ENCODE results near the gene ZCWPW1. TPM values are rescaled to one million over a fixed set of nuclear protein-coding genes. Genes with fewer than 3 reads are reported as not detected.
"Not testable (repeated sequence)": the region's sequence is repeated elsewhere in the genome, so short reads cannot be mapped to it uniquely, and the experiment has no call there.

ZCWPW1 gene
- polyA plus RNA-seq, 1 of the 3 experiments (the other 2 are of a cell fraction) = 4.1 TPM

GRCh38 chr7:100366411-100367250 lies 61.9 kb downstream of the ZCWPW1 start:
- Histone ChIP-seq H3K4me1 (ENCODE audit: control insufficient read depth in 1 of 2, insufficient read depth in 2 of 2, low read depth in 1 of 2, low read length in 1 of 2) (peaks cover 0 to 4% of the 10 kb centered on the region in 2 experiments; a peak in 1 of 4 replicates), H3K79me2 (ENCODE audit: insufficient read depth) (no peaks in the 10 kb centered on the region), H3F3A (replicated peaks; ENCODE audit: insufficient read depth) (peaks cover 24% of the 10 kb centered on the region), H3K9me2 (no peaks in the 10 kb centered on the region), H3K27ac (ENCODE audit: low read depth in 2 of 2, low read length in 1 of 2) (no peak overlapping the region), H4K20me1 (ENCODE audit: insufficient read depth) (no peaks in the 10 kb centered on the region), H3K4me2 (no peak overlapping the region), H3K9me3 (no peaks in the 10 kb centered on the region), H3K4me3 (ENCODE audit: low read depth in 2 of 2, low read length in 1 of 2) (no peak overlapping the region), H3K27me3 (ENCODE audit: insufficient read depth) (no peaks in the 10 kb centered on the region), H3K36me3 (replicated peaks in 1 of 2; ENCODE audit: control insufficient read depth in 1 of 2, insufficient read depth in 2 of 2, low read length in 1 of 2) (peaks cover 12 to 31% of the 10 kb centered on the region in 2 experiments), H3K9ac (no peak overlapping the region), H2AFZ (ENCODE audit: low read depth) (no peak overlapping the region)
- DNase-seq = no peak
- ChIA-PET POLR2A (interaction anchor here (0.5 kb wide), 1 partner anchor 13 kb away, joined by 3 read pairs; no protein-coding TSS in a partner anchor), CTCF (no interaction called here)
- WGBS (ENCODE audit: low lambda C conversion rate) = 96% methylated on average over 16 of the region's 16 CpGs
- TF ChIP-seq POLR2AphosphoS5 (IDR thresholded peaks at IDR 0.05; ENCODE audit: low read depth, low read length) = peak; percentile 10
- 0 out of 2 replicates have a peak, but pooled peaks have one; percentile 12 for TF ChIP-seq PBX3 (IDR thresholded peaks at IDR 0.05)
- no peak for TF ChIP-seq EZH2phosphoT487 (IDR thresholded peaks at IDR 0.05; ENCODE audit: borderline replicate concordance, low read depth)

- H3K27me3 ChIP-seq (ENCODE audit: insufficient read depth); H3K4me1 ChIP-seq (ENCODE audit: control insufficient read depth in 1 of 2, insufficient read depth in 2 of 2, low read depth in 1 of 2, low read length in 1 of 2); H3K4me2 ChIP-seq; H4K20me1 ChIP-seq (ENCODE audit: insufficient read depth); POLR2A ChIA-PET; H3K9me2 ChIP-seq; DNase-seq; H3K27ac ChIP-seq (ENCODE audit: low read depth in 2 of 2, low read length in 1 of 2); H3K4me3 ChIP-seq (ENCODE audit: low read depth in 2 of 2, low read length in 1 of 2); H3K9ac ChIP-seq; H2AFZ ChIP-seq (ENCODE audit: low read depth); H3K79me2 ChIP-seq (ENCODE audit: insufficient read depth); H3K9me3 ChIP-seq: not testable (repeated sequence)
- WGBS (ENCODE audit: low lambda C conversion rate) = 98% methylated on average over 7 of the region's 7 CpGs
- Histone ChIP-seq H3K36me3 (replicated peaks in 1 of 2; ENCODE audit: control insufficient read depth in 1 of 2, insufficient read depth in 2 of 2, low read length in 1 of 2) (peaks cover 16 to 38% of the 10 kb centered on the region in 2 experiments), H3F3A (replicated peaks; ENCODE audit: insufficient read depth) (peaks cover 26% of the 10 kb centered on the region)
- CTCF ChIA-PET = interaction anchor here (2.0 to 2.1 kb wide), 2 partner anchors 9 to 21 kb away, joined by 4 to 7 read pairs; no protein-coding TSS in a partner anchor
These were observed 62.5 kb downstream of the ZCWPW1 start for GRCh38 chr7:100365998-100366367.

GRCh38 chr7:100364480-100364879 lies 64.0 kb downstream of the ZCWPW1 start:
- TF ChIP-seq GATA2 (CRISPR knock-in tag; IDR thresholded peaks at IDR 0.05) = no peak
- TF ChIP-seq POLR2AphosphoS5 (IDR thresholded peaks at IDR 0.05; ENCODE audit: low read depth, low read length) = peak; percentile 45; the same call in 1 of the 2 replicates
- CTCF ChIA-PET = interaction anchor here (0.9 to 2.1 kb wide), 4 partner anchors 10 to 104 kb away, joined by 3 to 7 read pairs (median 4); no protein-coding TSS in a partner anchor
- POLR2A ChIA-PET = interaction anchor here (1.1 kb wide), 1 partner anchor 17 kb away, joined by 3 read pairs; no protein-coding TSS in a partner anchor
- H3K9me2 ChIP-seq = no peaks in the 10 kb centered on the region
- H3K4me2 ChIP-seq = no peak overlapping the region
- H3K4me1 ChIP-seq (ENCODE audit: control insufficient read depth in 1 of 2, insufficient read depth in 2 of 2, low read depth in 1 of 2, low read length in 1 of 2) = no peaks in the 10 kb centered on the region
- H3K4me3 ChIP-seq (ENCODE audit: low read depth in 2 of 2, low read length in 1 of 2) = no peak overlapping the region
- H2AFZ ChIP-seq (ENCODE audit: low read depth) = no peak overlapping the region
- H3K36me3 ChIP-seq (replicated peaks in 1 of 2; ENCODE audit: control insufficient read depth in 1 of 2, insufficient read depth in 2 of 2, low read length in 1 of 2) = peaks cover 26 to 53% of the 10 kb centered on the region in 2 experiments
- no peaks in the 10 kb centered on the region for H3K27me3 ChIP-seq (ENCODE audit: insufficient read depth)
- H3K27ac ChIP-seq (ENCODE audit: low read depth in 2 of 2, low read length in 1 of 2) = no peak overlapping the region
- H3K79me2 ChIP-seq (ENCODE audit: insufficient read depth) = no peaks in the 10 kb centered on the region
- no peaks in the 10 kb centered on the region for H3K9me3 ChIP-seq
- no peak for DNase-seq
- no peak overlapping the region for H3K9ac ChIP-seq
- no peaks in the 10 kb centered on the region for H4K20me1 ChIP-seq (ENCODE audit: insufficient read depth)
- WGBS (ENCODE audit: low lambda C conversion rate) = 97% methylated on average over 6 of the region's 6 CpGs
- H3F3A ChIP-seq (replicated peaks; ENCODE audit: insufficient read depth) = peaks cover 26% of the 10 kb centered on the region

GRCh38 chr7:100363797-100364196 lies 64.7 kb downstream of the ZCWPW1 start:
- not testable (repeated sequence) for H3K27ac ChIP-seq (ENCODE audit: low read depth in 2 of 2, low read length in 1 of 2); H3K4me2 ChIP-seq; H3K4me3 ChIP-seq (ENCODE audit: low read depth in 2 of 2, low read length in 1 of 2); DNase-seq; H3K9me3 ChIP-seq; H3K9me2 ChIP-seq; H3K79me2 ChIP-seq (ENCODE audit: insufficient read depth); H3K27me3 ChIP-seq (ENCODE audit: insufficient read depth); H4K20me1 ChIP-seq (ENCODE audit: insufficient read depth); H2AFZ ChIP-seq (ENCODE audit: low read depth); H3K4me1 ChIP-seq (ENCODE audit: control insufficient read depth in 1 of 2, insufficient read depth in 2 of 2, low read depth in 1 of 2, low read length in 1 of 2); H3K9ac ChIP-seq
- Histone ChIP-seq H3K36me3 (replicated peaks in 1 of 2; ENCODE audit: control insufficient read depth in 1 of 2, insufficient read depth in 2 of 2, low read length in 1 of 2) (peaks cover 33 to 59% of the 10 kb centered on the region in 2 experiments), H3F3A (replicated peaks; ENCODE audit: insufficient read depth) (peaks cover 26% of the 10 kb centered on the region)
- CTCF ChIA-PET = interaction anchor here (1.5 to 2.1 kb wide), 3 partner anchors 11 to 19 kb away, joined by 4 to 7 read pairs (median 4); no protein-coding TSS in a partner anchor
- POLR2A ChIA-PET = interaction anchor here (1.1 kb wide), 1 partner anchor 17 kb away, joined by 3 read pairs; no protein-coding TSS in a partner anchor
- 97% methylated on average over 7 of the region's 7 CpGs for WGBS (ENCODE audit: low lambda C conversion rate)

Measured in SK-N-SH (cell line).